ENCODE measurements around the gene TMEM213.

- TF ChIP-seq POLR2A (IDR thresholded peaks at IDR 0.05; ENCODE audit: low read depth, low read length): no peak
- TF ChIP-seq TAF1 (IDR thresholded peaks at IDR 0.05; ENCODE audit: low read depth, low read length): no peak
- TF ChIP-seq POLR2AphosphoS5 (IDR thresholded peaks at IDR 0.05; ENCODE audit: low read depth, low read length): no peak
- no peak for TF ChIP-seq POU2F2 (IDR thresholded peaks at IDR 0.05; ENCODE audit: low read depth, low read length)
Measured at GRCh38 chr7:138822867-138823535, 25.2 kb downstream of the TMEM213 start.

Measured in GM12891 (cell line).